ENCODE measurements around the gene CBX4. TPM values are rescaled to one million over a fixed set of nuclear protein-coding genes. Genes with fewer than 3 reads are reported as not detected.
A peak's percentile ranks its signal among the peaks of the same experiment; 100 is the strongest.

CBX4 gene
- total and polyA plus RNA-seq, 2 of the 13 experiments (the other 11 are each of a cell fraction or from before 2014, with no cell fraction given): 25.8 to 50.8 TPM

DNA sequence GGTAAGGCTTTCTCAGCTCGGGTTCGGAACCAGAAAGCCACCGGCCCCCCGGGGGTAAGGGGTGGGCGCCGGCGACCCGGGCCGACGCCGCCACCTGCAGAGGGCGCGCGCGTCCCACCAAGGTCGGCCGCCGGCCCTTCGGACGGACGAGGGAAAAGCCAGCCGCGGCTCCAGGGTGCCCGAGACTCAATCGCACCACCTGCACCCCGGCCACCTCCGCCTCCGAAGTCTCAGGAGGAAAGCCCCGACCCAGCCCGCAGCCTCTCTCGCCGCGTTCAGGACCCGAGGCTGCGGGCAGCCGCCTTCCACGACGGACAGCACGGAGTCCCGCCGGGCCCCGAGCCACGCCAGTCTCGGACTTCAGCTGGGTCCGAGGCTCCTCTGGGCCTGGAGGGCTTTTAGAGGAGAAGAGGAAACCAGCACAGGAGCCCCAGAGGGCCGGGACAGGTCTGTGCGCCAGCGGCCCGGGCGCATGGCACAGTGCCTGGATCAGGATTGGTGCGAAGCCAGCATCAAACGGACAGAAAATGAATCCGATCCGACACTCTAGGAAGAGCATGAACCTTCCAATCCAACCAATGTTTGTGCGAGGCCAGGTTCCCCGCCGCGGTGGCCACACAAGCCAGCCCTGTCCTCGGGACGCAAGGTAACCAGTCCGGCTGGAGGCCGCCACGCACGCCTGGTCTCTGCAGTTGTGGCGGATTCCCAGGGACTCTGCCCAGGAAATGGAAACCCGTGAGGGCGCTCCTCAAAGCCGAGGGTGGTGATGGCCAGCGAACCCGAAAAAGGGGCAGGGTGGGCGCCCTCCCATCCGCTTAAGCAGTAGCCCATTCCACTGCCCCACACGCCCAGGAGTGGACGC lies 49.1 kb downstream of the CBX4 start (continued):
- TF ChIP-seq, protein P1, sequence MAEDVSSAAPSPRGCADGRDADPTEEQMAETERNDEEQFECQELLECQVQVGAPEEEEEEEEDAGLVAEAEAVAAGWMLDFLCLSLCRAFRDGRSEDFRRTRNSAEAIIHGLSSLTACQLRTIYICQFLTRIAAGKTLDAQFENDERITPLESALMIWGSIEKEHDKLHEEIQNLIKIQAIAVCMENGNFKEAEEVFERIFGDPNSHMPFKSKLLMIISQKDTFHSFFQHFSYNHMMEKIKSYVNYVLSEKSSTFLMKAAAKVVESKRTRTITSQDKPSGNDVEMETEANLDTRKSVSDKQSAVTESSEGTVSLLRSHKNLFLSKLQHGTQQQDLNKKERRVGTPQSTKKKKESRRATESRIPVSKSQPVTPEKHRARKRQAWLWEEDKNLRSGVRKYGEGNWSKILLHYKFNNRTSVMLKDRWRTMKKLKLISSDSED (CRISPR knock-in tag; IDR thresholded peaks at IDR 0.05): no peak
- TF ChIP-seq ZNF234 (CRISPR knock-in tag; conservative IDR thresholded peaks at IDR 0.05) (no peak), NFYC (CRISPR knock-in tag; IDR thresholded peaks at IDR 0.05) (no peak), SP1 (IDR thresholded peaks at IDR 0.05) (no peak), SP1 (CRISPR knock-in tag; IDR thresholded peaks at IDR 0.05) (no peak), ETV6 (CRISPR knock-in tag; conservative IDR thresholded peaks at IDR 0.05) (no peak), ZSCAN31 (CRISPR knock-in tag; IDR thresholded peaks at IDR 0.05; ENCODE audit: low read depth) (no peak; the same call in 1 of the 2 replicates), PHF8 (CRISPR knock-in tag; IDR thresholded peaks at IDR 0.05) (no peak), RXRA (CRISPR knock-in tag; IDR thresholded peaks at IDR 0.05) (no peak), MIXL1 (CRISPR knock-in tag; IDR thresholded peaks at IDR 0.05) (no peak), MYC (CRISPR knock-in tag; IDR thresholded peaks at IDR 0.05; ENCODE audit: borderline replicate concordance) (peak; percentile 28; the same call in 1 of the 2 replicates), ZNF260 (CRISPR knock-in tag; IDR thresholded peaks at IDR 0.05; ENCODE audit: borderline replicate concordance, low read depth) (no peak), ERF (CRISPR knock-in tag; IDR thresholded peaks at IDR 0.05) (peak; percentile 68; the same call in 1 of the 2 replicates), RXRB (CRISPR knock-in tag; IDR thresholded peaks at IDR 0.05; ENCODE audit: borderline replicate concordance) (no peak; the same call in 1 of the 2 replicates), ZSCAN21 (CRISPR knock-in tag; IDR thresholded peaks at IDR 0.05; ENCODE audit: borderline replicate concordance) (0 out of 2 replicates have a peak, but pooled peaks have one; percentile 12), ZNF296 (CRISPR knock-in tag; conservative IDR thresholded peaks at IDR 0.05) (no peak; the same call in 1 of the 2 replicates), FIP1L1 (IDR thresholded peaks at IDR 0.05; ENCODE audit: borderline replicate concordance, insufficient read depth, low read depth, low read length) (no peak), KDM3A (CRISPR knock-in tag; IDR thresholded peaks at IDR 0.05; ENCODE audit: low read depth) (no peak), ZNF777 (CRISPR knock-in tag; IDR thresholded peaks at IDR 0.05) (peak; percentile 99), SP140L (CRISPR knock-in tag; IDR thresholded peaks at IDR 0.05; ENCODE audit: borderline replicate concordance) (no peak), TBP (CRISPR knock-in tag; IDR thresholded peaks at IDR 0.05) (no peak), ZNF780A (CRISPR knock-in tag; IDR thresholded peaks at IDR 0.05) (no peak), HOXD1 (CRISPR knock-in tag; IDR thresholded peaks at IDR 0.05) (0 out of 2 replicates have a peak, but pooled peaks have one; percentile 39), ZNF678 (CRISPR knock-in tag; IDR thresholded peaks at IDR 0.05) (no peak), CHCHD3 (CRISPR knock-in tag; IDR thresholded peaks at IDR 0.05) (no peak), MED13 (CRISPR knock-in tag; IDR thresholded peaks at IDR 0.05) (peak; percentile 66)
- TF ChIP-seq, protein P2, sequence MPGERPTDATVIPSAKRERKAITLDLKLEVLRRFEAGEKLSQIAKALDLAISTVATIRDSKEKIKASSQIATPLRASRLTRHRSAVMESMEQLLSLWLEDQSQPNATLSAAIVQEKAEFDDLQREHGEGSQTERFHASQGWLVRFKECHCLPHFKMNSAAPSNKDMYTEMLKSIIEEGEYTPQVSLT (CRISPR knock-in tag; IDR thresholded peaks at IDR 0.05; ENCODE audit: borderline replicate concordance, low read depth): no peak
- TF ChIP-seq, protein P3, sequence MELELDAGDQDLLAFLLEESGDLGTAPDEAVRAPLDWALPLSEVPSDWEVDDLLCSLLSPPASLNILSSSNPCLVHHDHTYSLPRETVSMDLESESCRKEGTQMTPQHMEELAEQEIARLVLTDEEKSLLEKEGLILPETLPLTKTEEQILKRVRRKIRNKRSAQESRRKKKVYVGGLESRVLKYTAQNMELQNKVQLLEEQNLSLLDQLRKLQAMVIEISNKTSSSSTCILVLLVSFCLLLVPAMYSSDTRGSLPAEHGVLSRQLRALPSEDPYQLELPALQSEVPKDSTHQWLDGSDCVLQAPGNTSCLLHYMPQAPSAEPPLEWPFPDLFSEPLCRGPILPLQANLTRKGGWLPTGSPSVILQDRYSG (CRISPR knock-in tag; IDR thresholded peaks at IDR 0.05): no peak
- TF ChIP-seq, protein P4, sequence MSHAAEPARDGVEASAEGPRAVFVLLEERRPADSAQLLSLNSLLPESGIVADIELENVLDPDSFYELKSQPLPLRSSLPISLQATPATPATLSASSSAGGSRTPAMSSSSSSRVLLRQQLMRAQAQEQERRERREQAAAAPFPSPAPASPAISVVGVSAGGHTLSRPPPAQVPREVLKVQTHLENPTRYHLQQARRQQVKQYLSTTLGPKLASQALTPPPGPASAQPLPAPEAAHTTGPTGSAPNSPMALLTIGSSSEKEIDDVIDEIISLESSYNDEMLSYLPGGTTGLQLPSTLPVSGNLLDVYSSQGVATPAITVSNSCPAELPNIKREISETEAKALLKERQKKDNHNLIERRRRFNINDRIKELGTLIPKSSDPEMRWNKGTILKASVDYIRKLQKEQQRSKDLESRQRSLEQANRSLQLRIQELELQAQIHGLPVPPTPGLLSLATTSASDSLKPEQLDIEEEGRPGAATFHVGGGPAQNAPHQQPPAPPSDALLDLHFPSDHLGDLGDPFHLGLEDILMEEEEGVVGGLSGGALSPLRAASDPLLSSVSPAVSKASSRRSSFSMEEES (CRISPR knock-in tag; IDR thresholded peaks at IDR 0.05): no peak
